Neuron (in vitro differentiated cells): Measurements from ENCODE around the gene MAN1A2.

Source experiments
- H2AFZ ChIP-seq: one replicate; pipeline ENCODE4 v1.6.1; 2013; ENCODE audit warnings: low read depth, mild to moderate bottlenecking, inconsistent platforms, low read length, moderate library complexity
- H3K27me3 ChIP-seq: one replicate; pipeline ENCODE4 v1.6.1; 2013; ENCODE audit warnings: low read length; ENCODE audit not compliant: insufficient read depth
- H3K36me3 ChIP-seq: one replicate; pipeline ENCODE4 v1.6.1; 2013; ENCODE audit warnings: low read length; ENCODE audit not compliant: insufficient read depth
- H3K4me1 ChIP-seq: one replicate; pipeline ENCODE4 v1.6.1; 2013; ENCODE audit warnings: low read length; ENCODE audit not compliant: insufficient read depth
- H3K4me3 ChIP-seq: 2 replicates; pipeline ENCODE4 v1.5.1; 2013; ENCODE audit warnings: mild to moderate bottlenecking, low read length, moderate library complexity
- H3K9me3 ChIP-seq: one replicate; pipeline ENCODE4 v1.6.1; 2013; ENCODE audit warnings: low read length

MAN1A2 gene

GRCh38 chr1:117392771-117393170 lies 25.5 kb downstream of the MAN1A2 start:
- Histone ChIP-seq H3K4me3 (no peak overlapping the region), H3K36me3 (no peaks in the 10 kb centered on the region), H3K9me3 (no peaks in the 10 kb centered on the region), H3K27me3 (no peaks in the 10 kb centered on the region), H2AFZ (no peak overlapping the region), H3K4me1 (no peaks in the 10 kb centered on the region)

GRCh38 chr1:117396074-117396473 lies 28.8 kb downstream of the MAN1A2 start:
- Histone ChIP-seq H3K9me3 (no peaks in the 10 kb centered on the region), H3K4me1 (no peaks in the 10 kb centered on the region), H3K4me3 (no peak overlapping the region), H3K36me3 (no peaks in the 10 kb centered on the region), H3K27me3 (no peaks in the 10 kb centered on the region), H2AFZ (no peak overlapping the region)

DNA sequence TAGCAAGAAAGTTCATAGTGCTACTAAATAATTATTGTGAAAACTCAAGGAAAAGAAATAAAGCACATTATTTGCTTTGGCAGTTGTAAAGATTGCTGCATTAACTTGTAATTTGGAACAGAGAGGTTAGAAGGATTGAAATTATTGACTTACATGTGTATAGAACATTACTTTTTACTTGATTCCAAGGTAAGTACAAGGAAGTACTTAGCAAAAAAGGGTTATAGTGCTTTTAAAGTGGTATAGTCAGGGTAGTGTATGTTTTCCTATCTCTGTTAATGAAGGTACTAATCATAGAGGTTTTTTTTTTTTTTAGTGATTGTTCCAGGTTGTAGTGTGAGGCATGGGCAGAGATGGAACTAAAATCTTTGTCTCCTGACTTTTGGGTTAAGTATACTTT lies 29.4 kb downstream of the MAN1A2 start:
- Histone ChIP-seq H3K27me3 (no peaks in the 10 kb centered on the region), H3K4me3 (no peak overlapping the region), H3K9me3 (no peaks in the 10 kb centered on the region), H3K4me1 (no peaks in the 10 kb centered on the region), H2AFZ (no peak overlapping the region), H3K36me3 (no peaks in the 10 kb centered on the region)

DNA sequence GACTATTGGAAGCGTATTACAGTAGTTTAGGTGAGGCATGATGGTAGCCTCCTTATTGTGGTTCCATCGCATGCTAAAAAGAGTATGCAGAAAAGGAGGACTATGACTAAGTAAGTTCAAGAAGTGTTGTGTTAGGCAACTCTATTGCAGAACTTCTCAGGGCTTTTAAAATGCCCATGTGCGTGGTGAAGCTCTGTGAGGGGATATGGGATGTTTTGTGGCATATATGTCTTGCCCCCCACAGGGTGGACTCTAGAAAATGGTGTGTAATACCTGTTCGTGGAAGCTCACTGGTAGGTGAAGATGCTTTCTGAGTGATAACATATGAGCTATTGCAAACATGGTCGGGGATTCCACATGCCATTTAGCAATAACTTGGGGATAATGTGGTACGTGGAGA lies 31.7 kb downstream of the MAN1A2 start:
- H3K4me1 ChIP-seq, result no peaks in the 10 kb centered on the region
- H2AFZ ChIP-seq, result no peak overlapping the region
- peaks cover 4% of the 10 kb centered on the region for H3K36me3 ChIP-seq
- H3K27me3 ChIP-seq, result no peaks in the 10 kb centered on the region
- H3K4me3 ChIP-seq, result no peak overlapping the region
- peaks cover 6% of the 10 kb centered on the region for H3K9me3 ChIP-seq

DNA sequence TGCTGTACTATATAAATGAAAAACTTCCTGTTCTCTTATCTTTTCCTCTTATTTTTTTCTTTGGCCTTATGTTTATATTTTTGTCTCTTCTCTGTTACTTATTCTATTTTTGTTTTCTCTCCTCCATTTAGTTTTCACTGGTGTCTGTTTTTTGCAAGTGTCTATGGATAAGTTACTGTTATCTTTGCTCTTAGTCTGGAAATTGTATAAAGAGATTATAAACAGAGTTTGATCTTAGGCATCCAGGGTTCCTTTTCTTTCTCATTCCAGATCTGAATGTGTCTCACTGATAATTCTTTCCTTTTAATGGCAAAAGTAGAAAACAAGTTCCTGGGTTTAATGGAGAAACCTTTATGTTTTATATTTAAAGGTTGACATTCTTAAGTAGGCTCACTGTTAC lies 34.5 kb downstream of the MAN1A2 start:
- Histone ChIP-seq H3K4me3 (no peak overlapping the region), H3K36me3 (peaks cover 11% of the 10 kb centered on the region), H3K9me3 (peaks cover 6% of the 10 kb centered on the region), H2AFZ (no peak overlapping the region), H3K4me1 (no peaks in the 10 kb centered on the region), H3K27me3 (no peaks in the 10 kb centered on the region)

DNA sequence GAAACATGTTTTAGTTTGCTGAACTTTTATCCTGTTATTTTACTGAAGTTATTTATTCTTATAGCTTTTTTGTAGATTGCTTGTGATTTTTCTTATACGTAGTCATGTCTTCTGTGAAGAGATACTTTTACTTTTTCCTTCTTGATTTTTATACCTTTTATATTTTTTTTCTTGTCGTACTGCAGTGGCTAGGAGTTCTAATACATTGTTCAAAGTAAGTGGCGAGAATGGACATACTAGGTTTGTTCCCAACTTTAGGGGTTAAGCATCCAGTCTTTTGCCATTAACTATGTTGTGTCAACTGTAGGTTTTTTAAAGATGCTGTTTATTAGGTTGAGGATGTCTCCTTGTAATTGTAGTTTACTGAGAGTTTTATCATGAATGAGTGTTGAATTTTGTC lies 36.3 kb downstream of the MAN1A2 start:
- H3K27me3 ChIP-seq, result no peaks in the 10 kb centered on the region
- peaks cover 14% of the 10 kb centered on the region for H3K36me3 ChIP-seq

GRCh38 chr1:117405042-117405441 lies 37.8 kb downstream of the MAN1A2 start:
- peaks cover 14% of the 10 kb centered on the region for H3K36me3 ChIP-seq
- no peaks in the 10 kb centered on the region for H3K27me3 ChIP-seq
- peaks cover 6% of the 10 kb centered on the region for H3K9me3 ChIP-seq
- no peak overlapping the region for H3K4me3 ChIP-seq
- no peak overlapping the region for H2AFZ ChIP-seq
- no peaks in the 10 kb centered on the region for H3K4me1 ChIP-seq

More for the DNA sequence above, 36.3 kb downstream of the MAN1A2 start:
- H3K4me3 ChIP-seq, result no peak overlapping the region
- no peaks in the 10 kb centered on the region for H3K4me1 ChIP-seq
- H2AFZ ChIP-seq, result no peak overlapping the region
- H3K9me3 ChIP-seq, result peaks cover 6% of the 10 kb centered on the region

GRCh38 chr1:117412472-117412871 lies 45.2 kb downstream of the MAN1A2 start:
- H3K4me1 ChIP-seq, result no peaks in the 10 kb centered on the region
- peaks cover 2% of the 10 kb centered on the region for H3K9me3 ChIP-seq
- H3K4me3 ChIP-seq, result no peak overlapping the region
- H3K36me3 ChIP-seq, result peaks cover 15% of the 10 kb centered on the region
- H2AFZ ChIP-seq, result no peak overlapping the region
- no peaks in the 10 kb centered on the region for H3K27me3 ChIP-seq

DNA sequence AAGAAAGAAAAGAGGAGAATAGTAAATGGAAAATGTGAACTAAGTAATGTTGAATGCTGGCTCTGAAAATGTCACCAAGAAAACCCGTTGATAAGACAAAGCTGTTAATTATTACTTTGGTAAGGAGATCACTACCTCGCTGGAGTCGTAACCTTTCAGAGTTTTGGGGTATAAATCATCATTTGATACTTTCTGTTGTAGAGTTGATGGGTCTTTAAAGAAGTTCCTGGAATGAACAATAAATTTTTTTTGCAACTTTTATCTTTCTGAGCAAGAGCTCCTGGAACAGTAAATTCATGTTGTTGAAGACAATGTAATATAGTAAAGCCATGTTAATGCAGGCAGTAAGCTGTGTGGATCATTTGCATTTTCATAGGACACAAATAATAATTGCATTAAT lies 46.2 kb downstream of the MAN1A2 start:
- H3K4me3 ChIP-seq, result no peak overlapping the region
- no peaks in the 10 kb centered on the region for H3K4me1 ChIP-seq
- H2AFZ ChIP-seq, result no peak overlapping the region
- H3K27me3 ChIP-seq, result no peaks in the 10 kb centered on the region
- peaks cover 2% of the 10 kb centered on the region for H3K9me3 ChIP-seq
- peaks cover 12% of the 10 kb centered on the region for H3K36me3 ChIP-seq

- H3K9me3 ChIP-seq, result peaks cover 2% of the 10 kb centered on the region
- peaks cover 12% of the 10 kb centered on the region for H3K36me3 ChIP-seq
- no peaks in the 10 kb centered on the region for H3K4me1 ChIP-seq
- H3K27me3 ChIP-seq, result no peaks in the 10 kb centered on the region
- H3K4me3 ChIP-seq, result no peak overlapping the region
- H2AFZ ChIP-seq, result no peak overlapping the region
Observed at GRCh38 chr1:117414943-117415342, 47.7 kb downstream of the MAN1A2 start.

- Histone ChIP-seq H3K4me1 (no peaks in the 10 kb centered on the region), H3K4me3 (no peak overlapping the region), H2AFZ (no peak overlapping the region), H3K9me3 (peaks cover 2% of the 10 kb centered on the region), H3K36me3 (peaks cover 12% of the 10 kb centered on the region), H3K27me3 (no peaks in the 10 kb centered on the region)
Observed at GRCh38 chr1:117416004-117416403, 48.8 kb downstream of the MAN1A2 start.

- peaks cover 1% of the 10 kb centered on the region for H3K9me3 ChIP-seq
- H2AFZ ChIP-seq, result no peak overlapping the region
- no peaks in the 10 kb centered on the region for H3K4me1 ChIP-seq
- H3K27me3 ChIP-seq, result no peaks in the 10 kb centered on the region
- peaks cover 12% of the 10 kb centered on the region for H3K36me3 ChIP-seq
- H3K4me3 ChIP-seq, result no peak overlapping the region
Observed at GRCh38 chr1:117416546-117417125, 49.4 kb downstream of the MAN1A2 start.

GRCh38 chr1:117425050-117425734 lies 57.9 kb downstream of the MAN1A2 start:
- Histone ChIP-seq H3K36me3 (peaks cover 4% of the 10 kb centered on the region), H2AFZ (no peak overlapping the region), H3K9me3 (peaks cover 6% of the 10 kb centered on the region), H3K4me3 (no peak overlapping the region), H3K4me1 (no peaks in the 10 kb centered on the region), H3K27me3 (no peaks in the 10 kb centered on the region)

DNA sequence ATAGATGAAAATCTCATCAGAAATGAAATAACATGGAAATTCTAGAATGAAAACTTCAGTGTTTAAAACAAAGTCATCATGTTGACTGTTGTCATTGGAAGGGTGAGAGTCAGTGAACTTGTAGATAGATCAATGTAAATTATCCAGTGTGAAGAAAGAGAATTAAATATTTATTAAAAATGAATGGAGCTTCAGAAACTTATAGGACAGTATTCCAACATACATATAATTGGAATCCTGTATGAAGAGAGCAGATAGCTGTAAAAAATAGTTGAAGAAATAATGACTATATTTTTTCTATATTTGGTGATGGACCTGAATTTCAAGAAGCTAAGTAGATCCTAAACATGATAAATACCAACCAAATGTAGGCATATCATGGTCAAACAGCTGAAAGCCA lies 60.0 kb downstream of the MAN1A2 start:
- Histone ChIP-seq H2AFZ (no peak overlapping the region), H3K36me3 (peaks cover 4% of the 10 kb centered on the region), H3K9me3 (peaks cover 6% of the 10 kb centered on the region), H3K4me1 (no peaks in the 10 kb centered on the region), H3K4me3 (no peak overlapping the region), H3K27me3 (no peaks in the 10 kb centered on the region)
